Vagina (tissue), 2 donors: ENCODE results near the gene CRELD1.

Experiments
- POLR2AphosphoS5 ChIP-seq, 2 donors: sonication (generic); formaldehyde crosslinking; IDR thresholded peaks; one replicate each; pipeline ENCODE4 v1.9.0; 2017; ENCODE audit warnings: antibody characterized with exemption in 2 of 2, mild to moderate bottlenecking in 2 of 2, low read depth in 1 of 2; ENCODE audit not compliant: insufficient read depth in 1 of 2
- TF ChIP-seq, protein P1 (sequence below), 3 experiments: fragments of 450-650 bp in 2 of 3; fragments of 200-600 bp in 1 of 3; sonication (generic) in 1 of 3; IDR thresholded peaks; one replicate each; pipeline ENCODE4 v1.5.1; 2017 to 2019; ENCODE audit warnings: antibody characterized with exemption in 3 of 3, mild to moderate bottlenecking in 2 of 3, moderate library complexity in 2 of 3

- TF ChIP-seq, protein P1, sequence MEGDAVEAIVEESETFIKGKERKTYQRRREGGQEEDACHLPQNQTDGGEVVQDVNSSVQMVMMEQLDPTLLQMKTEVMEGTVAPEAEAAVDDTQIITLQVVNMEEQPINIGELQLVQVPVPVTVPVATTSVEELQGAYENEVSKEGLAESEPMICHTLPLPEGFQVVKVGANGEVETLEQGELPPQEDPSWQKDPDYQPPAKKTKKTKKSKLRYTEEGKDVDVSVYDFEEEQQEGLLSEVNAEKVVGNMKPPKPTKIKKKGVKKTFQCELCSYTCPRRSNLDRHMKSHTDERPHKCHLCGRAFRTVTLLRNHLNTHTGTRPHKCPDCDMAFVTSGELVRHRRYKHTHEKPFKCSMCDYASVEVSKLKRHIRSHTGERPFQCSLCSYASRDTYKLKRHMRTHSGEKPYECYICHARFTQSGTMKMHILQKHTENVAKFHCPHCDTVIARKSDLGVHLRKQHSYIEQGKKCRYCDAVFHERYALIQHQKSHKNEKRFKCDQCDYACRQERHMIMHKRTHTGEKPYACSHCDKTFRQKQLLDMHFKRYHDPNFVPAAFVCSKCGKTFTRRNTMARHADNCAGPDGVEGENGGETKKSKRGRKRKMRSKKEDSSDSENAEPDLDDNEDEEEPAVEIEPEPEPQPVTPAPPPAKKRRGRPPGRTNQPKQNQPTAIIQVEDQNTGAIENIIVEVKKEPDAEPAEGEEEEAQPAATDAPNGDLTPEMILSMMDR (IDR thresholded peaks at IDR 0.05) = no peak
- TF ChIP-seq POLR2AphosphoS5 (IDR thresholded peaks at IDR 0.05; ENCODE audit: insufficient read depth in 1 of 2, low read depth in 1 of 2) = no peak
These were observed 36.0 kb downstream of the CRELD1 start for GRCh38 chr3:9969632-9970019.
